Effector memory CD8-positive, alpha-beta T cell (primary cell): Measurements from ENCODE around the gene ITLN2.
"Not testable (repeated sequence)": the region's sequence is repeated elsewhere in the genome, so short reads cannot be mapped to it uniquely, and the experiment has no call there.

Source experiments
- ATAC-seq: fragments of 150-1000 bp; cut with Tn5 transposase; replicated peaks from 2 replicates; pipeline ENCODE4 v1.10.0; 2021; ENCODE audit warnings: mild to moderate bottlenecking, moderate library complexity
- DNase-seq, 3 experiments: peaks; one replicate each; pipeline ENCODE4 v3.0.0; 2021
- H3K27ac Mint-ChIP-seq, 2 donors: one replicate each; pipeline ENCODE4 v1.8.0; 2022; ENCODE audit warnings: mild to moderate bottlenecking in 2 of 2, mixed read lengths in 2 of 2, moderate library complexity in 2 of 2
- H3K27me3 Mint-ChIP-seq, 2 donors: one replicate each; pipeline ENCODE4 v1.8.0; 2022; ENCODE audit warnings: mixed read lengths in 2 of 2
- H3K36me3 Mint-ChIP-seq: one replicate; pipeline ENCODE4 v1.8.0; 2022; ENCODE audit warnings: mild to moderate bottlenecking, moderate library complexity, mixed read lengths; ENCODE audit not compliant: insufficient read depth
- H3K4me1 Mint-ChIP-seq, 2 donors: one replicate each; pipeline ENCODE4 v1.8.0; 2022; ENCODE audit warnings: low read depth in 2 of 2, mixed read lengths in 2 of 2
- H3K4me3 Mint-ChIP-seq, 2 donors: one replicate each; pipeline ENCODE4 v1.8.0; 2022; ENCODE audit warnings: mild to moderate bottlenecking in 2 of 2, mixed read lengths in 2 of 2, moderate library complexity in 2 of 2
- H3K9me3 Mint-ChIP-seq, 2 donors: one replicate each; pipeline ENCODE4 v1.8.0; 2022; ENCODE audit warnings: mixed read lengths in 2 of 2

Gene ITLN2

GRCh38 chr1:160947174-160947759 is 7.3 kb downstream of the ITLN2 start:
- DNase-seq, ATAC-seq, H3K4me3 Mint-ChIP-seq, H3K27me3 Mint-ChIP-seq, H3K9me3 Mint-ChIP-seq, H3K36me3 Mint-ChIP-seq: not testable (repeated sequence)
- H3K4me1 Mint-ChIP-seq, result peaks cover 14 to 21% of the 10 kb centered on the region in 2 donors
- H3K27ac Mint-ChIP-seq, result peak overlapping the region; percentile 39 to 59

DNA sequence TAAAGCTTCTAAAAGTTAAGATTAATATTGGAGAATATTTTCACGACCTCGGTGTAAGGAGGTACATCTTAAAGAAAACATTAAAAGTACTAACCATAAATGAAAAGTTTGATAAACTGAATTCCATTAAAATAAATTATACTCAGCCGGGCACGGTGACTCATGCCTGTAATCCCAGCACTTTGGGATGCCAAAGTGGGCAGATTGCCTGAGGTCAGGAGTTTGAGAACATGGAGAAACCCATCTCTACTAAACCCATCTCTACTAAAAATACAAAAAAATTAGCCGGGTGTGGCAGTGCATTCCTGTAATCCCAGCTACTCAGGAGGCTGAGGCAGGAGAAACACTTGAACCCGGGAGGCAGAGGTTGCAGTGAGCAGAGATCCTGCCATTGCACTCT is 8.7 kb downstream of the ITLN2 start:
- H3K36me3 Mint-ChIP-seq, H3K27ac Mint-ChIP-seq, H3K4me3 Mint-ChIP-seq, H3K27me3 Mint-ChIP-seq, H3K9me3 Mint-ChIP-seq, DNase-seq, ATAC-seq: not testable (repeated sequence)
- peaks cover 8 to 15% of the 10 kb centered on the region in 2 donors for H3K4me1 Mint-ChIP-seq

GRCh38 chr1:160945079-160945478 is 9.5 kb downstream of the ITLN2 start:
- no peak for ATAC-seq
- H3K9me3 Mint-ChIP-seq, result no peaks in the 10 kb centered on the region
- peaks cover 6 to 13% of the 10 kb centered on the region in 2 donors for H3K4me1 Mint-ChIP-seq
- peaks cover 0 to 10% of the 10 kb centered on the region in 2 donors for H3K27me3 Mint-ChIP-seq
- H3K4me3 Mint-ChIP-seq, result no peak overlapping the region
- peaks cover 3% of the 10 kb centered on the region for H3K36me3 Mint-ChIP-seq
- H3K27ac Mint-ChIP-seq, result no peak overlapping the region
- DNase-seq, result no peak

DNA sequence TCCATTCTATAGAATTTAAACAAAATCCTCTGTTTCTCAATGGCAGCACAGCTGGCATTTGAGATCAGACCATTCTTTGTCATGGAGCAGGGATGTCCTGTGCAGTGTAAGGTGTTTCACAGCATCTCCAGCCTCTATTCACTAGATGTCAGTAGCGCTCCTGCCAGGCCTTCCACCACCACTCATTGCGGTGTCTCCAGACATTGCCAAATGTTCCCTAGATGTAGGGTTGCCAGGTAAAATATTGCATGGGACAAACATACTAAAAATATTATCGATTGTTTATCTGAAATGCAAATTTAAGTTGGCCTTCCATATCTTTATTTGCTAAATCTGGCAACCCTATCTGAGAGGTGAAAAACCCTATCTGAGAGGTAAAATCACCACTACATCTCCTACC is 11.7 kb downstream of the ITLN2 start:
- Mint-ChIP-seq H3K4me1 (peaks cover 1 to 3% of the 10 kb centered on the region in 2 donors), H3K27me3 (peaks cover 5 to 10% of the 10 kb centered on the region in 2 donors), H3K36me3 (no peaks in the 10 kb centered on the region), H3K27ac (no peak overlapping the region), H3K9me3 (no peaks in the 10 kb centered on the region), H3K4me3 (no peak overlapping the region)
- DNase-seq, result no peak
- ATAC-seq, result no peak

GRCh38 chr1:160936666-160937065 is 17.9 kb downstream of the ITLN2 start:
- H3K4me3 Mint-ChIP-seq, H3K4me1 Mint-ChIP-seq, H3K36me3 Mint-ChIP-seq, H3K9me3 Mint-ChIP-seq, H3K27ac Mint-ChIP-seq, H3K27me3 Mint-ChIP-seq, DNase-seq, ATAC-seq: not testable (repeated sequence)

GRCh38 chr1:160935527-160936258 is 18.9 kb downstream of the ITLN2 start:
- Mint-ChIP-seq H3K27ac (no peak overlapping the region), H3K4me1 (no peaks in the 10 kb centered on the region), H3K36me3 (no peaks in the 10 kb centered on the region), H3K9me3 (no peaks in the 10 kb centered on the region), H3K27me3 (peaks cover 0 to 5% of the 10 kb centered on the region in 2 donors), H3K4me3 (no peak overlapping the region)
- no peak for ATAC-seq
- DNase-seq, result no peak

DNA sequence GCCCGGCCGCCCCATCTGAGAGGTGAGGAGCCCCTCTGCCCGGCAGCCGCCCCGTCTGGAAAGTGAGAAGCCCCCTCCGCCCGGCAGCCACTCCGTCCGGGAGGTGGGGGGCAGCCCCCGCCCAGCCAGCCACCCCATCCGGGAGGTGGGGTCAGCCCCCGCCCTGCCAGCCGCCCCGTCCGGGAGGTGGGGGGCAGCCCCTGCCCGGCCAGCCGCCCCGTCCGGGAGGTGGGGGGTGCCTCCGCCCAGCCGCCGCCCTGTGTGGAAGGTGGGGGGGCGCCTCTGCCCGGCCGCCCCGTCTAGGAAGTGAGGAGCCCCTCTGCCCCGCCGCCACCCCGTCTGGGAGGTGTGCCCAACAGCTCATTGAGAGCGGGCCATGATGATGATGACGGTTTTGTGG is 21.3 kb downstream of the ITLN2 start:
- H3K4me1 Mint-ChIP-seq, H3K4me3 Mint-ChIP-seq, ATAC-seq, H3K9me3 Mint-ChIP-seq, H3K36me3 Mint-ChIP-seq, H3K27me3 Mint-ChIP-seq, DNase-seq, H3K27ac Mint-ChIP-seq: not testable (repeated sequence)

DNA sequence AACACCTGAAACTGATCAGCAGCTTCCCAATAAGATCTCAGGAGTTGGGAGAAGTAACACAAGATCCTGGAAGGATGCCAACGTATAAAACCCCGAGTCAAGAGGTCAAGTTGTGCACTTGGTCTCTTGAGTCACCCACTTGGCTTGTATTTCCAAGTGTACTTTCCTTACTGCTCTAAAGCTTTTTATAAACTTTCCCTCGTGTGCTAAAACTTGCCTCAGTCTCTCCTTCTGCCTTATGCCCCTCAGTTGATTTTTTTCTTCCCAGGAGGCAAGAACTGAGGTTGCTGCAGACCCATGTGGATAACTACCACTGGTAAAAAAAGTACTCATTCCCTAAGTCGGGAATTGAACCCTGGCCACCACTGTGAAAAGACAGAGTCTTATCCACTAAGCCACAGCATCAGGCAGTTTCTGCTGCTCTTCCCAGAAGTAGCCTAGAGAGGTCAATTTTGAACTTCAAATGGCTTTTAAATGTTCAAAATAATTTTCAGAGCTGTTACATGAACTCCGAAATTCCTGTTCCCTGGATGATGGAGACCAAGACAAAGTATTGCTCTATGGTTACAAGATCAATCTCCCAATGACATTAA is 28.9 kb downstream of the ITLN2 start:
- no peaks in the 10 kb centered on the region for H3K9me3 Mint-ChIP-seq
- peaks cover 0 to 3% of the 10 kb centered on the region in 2 donors for H3K4me1 Mint-ChIP-seq
- no peak overlapping the region for H3K4me3 Mint-ChIP-seq
- H3K27me3 Mint-ChIP-seq, result no peaks in the 10 kb centered on the region
- H3K27ac Mint-ChIP-seq, result no peak overlapping the region
- ATAC-seq, result no peak
- H3K36me3 Mint-ChIP-seq, result no peaks in the 10 kb centered on the region
- no peak for DNase-seq

- no peaks in the 10 kb centered on the region for H3K9me3 Mint-ChIP-seq
- no peak overlapping the region for H3K4me3 Mint-ChIP-seq
Measured at GRCh38 chr1:160924791-160925651, 29.6 kb downstream of the ITLN2 start.

GRCh38 chr1:160916666-160917065 is 37.9 kb downstream of the ITLN2 start:
- H3K27me3 Mint-ChIP-seq, result peaks cover 10 to 20% of the 10 kb centered on the region in 2 donors
- H3K36me3 Mint-ChIP-seq, result no peaks in the 10 kb centered on the region

More at GRCh38 chr1:160924791-160925651, 29.6 kb downstream of the ITLN2 start:
- no peak for ATAC-seq
- DNase-seq, result no peak
- no peaks in the 10 kb centered on the region for H3K27me3 Mint-ChIP-seq
- peaks cover 0 to 3% of the 10 kb centered on the region in 2 donors for H3K4me1 Mint-ChIP-seq
- no peak overlapping the region for H3K27ac Mint-ChIP-seq
- no peaks in the 10 kb centered on the region for H3K36me3 Mint-ChIP-seq

DNA sequence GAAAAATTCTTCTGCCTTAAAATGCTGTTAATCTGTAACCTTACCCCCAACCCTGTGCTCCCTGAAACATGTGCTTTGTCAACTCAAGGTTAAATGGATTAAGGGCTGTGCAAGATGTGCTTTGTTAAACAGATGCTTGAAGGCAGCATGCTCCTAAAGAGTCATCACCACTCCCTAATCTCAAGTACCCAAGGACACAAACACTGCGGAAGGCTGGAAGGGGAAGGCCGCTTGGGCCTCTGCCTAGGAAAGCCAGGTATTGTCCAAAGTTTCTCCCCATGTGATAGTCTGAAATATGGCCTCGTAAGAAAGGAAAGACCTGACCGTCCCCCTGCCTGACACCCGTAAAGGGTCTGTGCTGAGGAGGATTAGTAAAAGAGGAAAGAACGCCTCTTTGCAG is 41.4 kb downstream of the ITLN2 start:
- ATAC-seq, H3K27ac Mint-ChIP-seq, H3K36me3 Mint-ChIP-seq, H3K4me1 Mint-ChIP-seq, H3K9me3 Mint-ChIP-seq, DNase-seq, H3K4me3 Mint-ChIP-seq: not testable (repeated sequence)
- H3K27me3 Mint-ChIP-seq, result peaks cover 6 to 13% of the 10 kb centered on the region in 2 donors

More at GRCh38 chr1:160916666-160917065, 37.9 kb downstream of the ITLN2 start:
- DNase-seq (no peak), ATAC-seq (no peak)
- Mint-ChIP-seq H3K9me3 (no peaks in the 10 kb centered on the region), H3K4me3 (no peak overlapping the region), H3K27ac (no peak overlapping the region), H3K4me1 (no peaks in the 10 kb centered on the region)

GRCh38 chr1:160911925-160912324 is 42.7 kb downstream of the ITLN2 start:
- Mint-ChIP-seq H3K27me3 (peaks cover 0 to 6% of the 10 kb centered on the region in 2 donors), H3K4me3 (no peak overlapping the region), H3K9me3 (no peaks in the 10 kb centered on the region), H3K4me1 (no peaks in the 10 kb centered on the region), H3K27ac (no peak overlapping the region), H3K36me3 (no peaks in the 10 kb centered on the region)
- DNase-seq (no peak), ATAC-seq (no peak)

- peaks cover 0 to 6% of the 10 kb centered on the region in 2 donors for H3K27me3 Mint-ChIP-seq
Measured at GRCh38 chr1:160911441-160911840, 43.2 kb downstream of the ITLN2 start.

More at GRCh38 chr1:160911441-160911840, 43.2 kb downstream of the ITLN2 start:
- Mint-ChIP-seq H3K27ac (no peak overlapping the region), H3K4me3 (no peak overlapping the region), H3K36me3 (no peaks in the 10 kb centered on the region), H3K4me1 (no peaks in the 10 kb centered on the region), H3K9me3 (no peaks in the 10 kb centered on the region)
- no peak for DNase-seq
- no peak for ATAC-seq
